Liver (tissue), 9 donors: ENCODE results near the gene RNU6-7. TPM values are rescaled to one million over a fixed set of nuclear protein-coding genes. Genes with fewer than 3 reads are reported as not detected.

Experiments used
- DNase-seq: peaks from one replicate; pipeline ENCODE4 v3.0.0-alpha.2; 2017; ENCODE audit warnings: low spot score
- H3K27ac ChIP-seq, 2 donors: one replicate each; pipeline ENCODE4 v1.7.0; 2013; ENCODE audit warnings: inconsistent platforms in 2 of 2, low read length in 2 of 2, control low read depth in 1 of 2, low read depth in 1 of 2, mild to moderate bottlenecking in 1 of 2
- H3K27me3 ChIP-seq, 4 donors: one replicate each; pipeline versions ENCODE4 v1.6.1 to v1.7.0; 2013; ENCODE audit warnings: low read length in 3 of 4, inconsistent platforms in 1 of 4, mild to moderate bottlenecking in 1 of 4, moderate library complexity in 1 of 4; ENCODE audit not compliant: control insufficient read depth in 4 of 4, insufficient read depth in 4 of 4
- H3K36me3 ChIP-seq, 4 donors: one replicate each; pipeline versions ENCODE4 v1.6.1 to v1.7.0; 2013; ENCODE audit warnings: low read length in 3 of 4, mild to moderate bottlenecking in 3 of 4, low read depth in 1 of 4, moderate library complexity in 1 of 4; ENCODE audit not compliant: control insufficient read depth in 4 of 4, insufficient read depth in 3 of 4
- H3K4me1 ChIP-seq, 4 donors: one replicate each; pipeline versions ENCODE4 v1.6.1 to v1.7.0; 2013; ENCODE audit warnings: low read length in 3 of 4, mild to moderate bottlenecking in 3 of 4, moderate library complexity in 1 of 4; ENCODE audit not compliant: control insufficient read depth in 4 of 4, insufficient read depth in 4 of 4
- H3K4me3 ChIP-seq, 3 donors: one replicate each; pipeline versions ENCODE4 v1.6.1 to v1.7.0; 2013; ENCODE audit warnings: low read length in 3 of 3, control low read depth in 1 of 3, low read depth in 1 of 3, mild to moderate bottlenecking in 1 of 3
- H3K9ac ChIP-seq, 2 donors: one replicate each; pipeline ENCODE4 v1.7.0; 2013; ENCODE audit warnings: low read length in 2 of 2, mild to moderate bottlenecking in 2 of 2, moderate library complexity in 2 of 2, control low read depth in 1 of 2, low read depth in 1 of 2
- H3K9me3 ChIP-seq, 4 donors: one replicate each; pipeline versions ENCODE4 v1.6.1 to v1.7.0; 2013; ENCODE audit warnings: low read length in 3 of 4; ENCODE audit not compliant: control insufficient read depth in 4 of 4
- CTCF ChIP-seq: fragments of 150-350 bp; IDR thresholded peaks from 2 replicates; pipeline ENCODE4 v1.5.1; 2017; ENCODE audit warnings: improper control_type of control experiment, low read depth, low read length; ENCODE audit not compliant: missing input control
- GABPA ChIP-seq, 2 donors: IDR thresholded peaks in 1 of 2; conservative IDR thresholded peaks in 1 of 2; 2 replicates each; pipeline ENCODE4 v1.6.1; 2016; ENCODE audit warnings: antibody characterized with exemption in 2 of 2, mild to moderate bottlenecking in 1 of 2, moderate library complexity in 1 of 2
- MAX ChIP-seq: IDR thresholded peaks from 2 replicates; pipeline ENCODE4 v1.6.1; 2016; ENCODE audit warnings: antibody characterized with exemption
- NR2F2 ChIP-seq: IDR thresholded peaks from 2 replicates; pipeline ENCODE4 v1.6.1; 2016; ENCODE audit warnings: antibody characterized with exemption
- REST ChIP-seq: IDR thresholded peaks from 2 replicates; pipeline ENCODE4 v1.6.1; 2016; ENCODE audit warnings: antibody characterized with exemption, mild to moderate bottlenecking
- RXRA ChIP-seq, 2 donors: IDR thresholded peaks; 2 replicates each; pipeline ENCODE4 v1.6.1; 2017 to 2018; ENCODE audit warnings: antibody characterized with exemption in 2 of 2, mild to moderate bottlenecking in 1 of 2
- SP1 ChIP-seq: IDR thresholded peaks from 2 replicates; pipeline ENCODE4 v1.6.1; 2018; ENCODE audit warnings: antibody characterized with exemption, mild to moderate bottlenecking
- TAF1 ChIP-seq: conservative IDR thresholded peaks from 2 replicates; pipeline ENCODE4 v1.6.1; 2016; ENCODE audit warnings: antibody characterized with exemption, mild to moderate bottlenecking
- WGBS: extraction: QIAGEN DNeasy Blood & Tissue Kit; methylation state at CpG from one replicate; pipeline ENCODE4 v1.1.7; 2013; 5-methylcytosine and 5-hydroxymethylcytosine counted together
- polyA plus RNA-seq, 2 donors: library from polyadenylated mRNA; stranded (reverse) in 1 of 2; unstranded in 1 of 2; fragments of 200-250 nt in 1 of 2; fragments of >200 nt in 1 of 2; fragmentation: Nextera tagmentation in 1 of 2; extraction: Ambion mirVana in 1 of 2; gene quantifications; one replicate each; pipeline versions ENCODE4 v1.2.1 to v1.2.3, GENCODE V29; 2013 to 2015
- total RNA-seq, 2 donors: library from RNA; depleted of rRNA; stranded (reverse); fragments of >200 nt; gene quantifications; one replicate each; pipeline ENCODE4 v1.2.3, GENCODE V29; 2014
- TF ChIP-seq, protein P1 (sequence below): IDR thresholded peaks from 2 replicates; pipeline ENCODE4 v1.6.1; 2016; ENCODE audit warnings: antibody characterized with exemption
- TF ChIP-seq, protein P2 (sequence below): IDR thresholded peaks from 2 replicates; pipeline ENCODE4 v1.6.1; 2016; ENCODE audit warnings: antibody characterized with exemption
- donor health status: healthy.
- donor health status: healthy.
- donor health status: healthy.
- donor health status: healthy.
- donor health status: healthy.

Gene RNU6-7
- not detected for total RNA-seq
- polyA plus RNA-seq = not detected

DNA sequence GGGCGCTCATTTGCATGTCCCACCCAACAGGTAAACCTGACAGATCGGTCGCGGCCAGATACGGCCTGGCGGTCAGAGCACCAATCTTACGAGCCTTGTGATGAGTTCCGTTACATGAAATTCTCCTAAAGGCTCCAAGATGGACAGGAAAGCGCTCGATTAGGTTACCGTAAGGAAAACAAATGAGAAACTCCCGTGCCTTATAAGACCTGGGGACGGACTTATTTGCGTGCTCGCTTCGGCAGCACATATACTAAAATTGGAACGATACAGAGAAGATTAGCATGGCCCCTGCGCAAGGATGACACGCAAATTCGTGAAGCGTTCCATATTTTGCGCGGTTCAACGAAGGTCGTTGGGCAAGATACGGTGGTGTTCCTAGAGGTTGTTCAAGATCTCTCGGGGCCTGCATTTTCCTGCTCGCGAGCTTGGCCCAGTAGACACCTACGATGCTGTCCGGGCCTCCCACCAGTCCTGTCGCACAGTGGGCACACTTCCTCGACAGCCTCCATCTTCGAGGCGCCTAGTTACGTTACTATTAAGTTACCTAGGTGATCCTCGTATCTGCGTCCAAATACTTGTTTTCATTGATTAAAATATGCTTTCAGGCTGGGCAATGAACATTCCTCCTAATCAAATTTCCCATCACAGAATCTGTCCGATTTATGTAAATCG lies at the start of gene RNU6-7:
Gene RNU6-7, plus strand, starts transcription at position 230 of the 675 bp plus-strand sequence.
- DNase-seq = peak; percentile 48
- no peak for TF ChIP-seq NR2F2
- peak; percentile 9 for TF ChIP-seq TAF1
- TF ChIP-seq CTCF = no peak
- WGBS = 3% methylated on average over 40 of the region's 40 CpGs

GRCh38 chr14:32166029-32166428 lies 35.8 kb upstream of the RNU6-7 start:
- WGBS = 97% methylated on average over 2 of the region's 2 CpGs
- no peak overlapping the region for H3K9ac ChIP-seq

More for the DNA sequence above, at the start of gene RNU6-7:
- Histone ChIP-seq H3K27me3 (no peaks in the 10 kb centered on the region), H3K36me3 (no peaks in the 10 kb centered on the region), H3K9ac (peak within 1 kb of the TSS; percentile 73 to 86), H3K4me3 (peak within 1 kb of the TSS; percentile 56 to 91 (median 76)), H3K4me1 (peaks cover 0 to 25% (median 17%) of the 10 kb centered on the region in 4 donors), H3K9me3 (no peaks in the 10 kb centered on the region), H3K27ac (peak within 1 kb of the TSS; percentile 76 to 84)

More at GRCh38 chr14:32166029-32166428, 35.8 kb upstream of the RNU6-7 start:
- H3K27ac ChIP-seq = no peak overlapping the region
- no peaks in the 10 kb centered on the region for H3K9me3 ChIP-seq
- DNase-seq = no peak
- no peaks in the 10 kb centered on the region for H3K4me1 ChIP-seq
- H3K36me3 ChIP-seq = no peaks in the 10 kb centered on the region
- no peak overlapping the region for H3K4me3 ChIP-seq
- TF ChIP-seq, protein P1, sequence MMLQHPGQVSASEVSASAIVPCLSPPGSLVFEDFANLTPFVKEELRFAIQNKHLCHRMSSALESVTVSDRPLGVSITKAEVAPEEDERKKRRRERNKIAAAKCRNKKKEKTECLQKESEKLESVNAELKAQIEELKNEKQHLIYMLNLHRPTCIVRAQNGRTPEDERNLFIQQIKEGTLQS = no peak
- TF ChIP-seq RXRA (IDR thresholded peaks at IDR 0.05) (no peak), REST (no peak), MAX (no peak), CTCF (no peak), NR2F2 (no peak), GABPA (IDR thresholded peaks at IDR 0.05 in 1 of 2, conservative IDR thresholded peaks at IDR 0.05 in 1 of 2) (no peak), SP1 (no peak)
- TF ChIP-seq, protein P2, sequence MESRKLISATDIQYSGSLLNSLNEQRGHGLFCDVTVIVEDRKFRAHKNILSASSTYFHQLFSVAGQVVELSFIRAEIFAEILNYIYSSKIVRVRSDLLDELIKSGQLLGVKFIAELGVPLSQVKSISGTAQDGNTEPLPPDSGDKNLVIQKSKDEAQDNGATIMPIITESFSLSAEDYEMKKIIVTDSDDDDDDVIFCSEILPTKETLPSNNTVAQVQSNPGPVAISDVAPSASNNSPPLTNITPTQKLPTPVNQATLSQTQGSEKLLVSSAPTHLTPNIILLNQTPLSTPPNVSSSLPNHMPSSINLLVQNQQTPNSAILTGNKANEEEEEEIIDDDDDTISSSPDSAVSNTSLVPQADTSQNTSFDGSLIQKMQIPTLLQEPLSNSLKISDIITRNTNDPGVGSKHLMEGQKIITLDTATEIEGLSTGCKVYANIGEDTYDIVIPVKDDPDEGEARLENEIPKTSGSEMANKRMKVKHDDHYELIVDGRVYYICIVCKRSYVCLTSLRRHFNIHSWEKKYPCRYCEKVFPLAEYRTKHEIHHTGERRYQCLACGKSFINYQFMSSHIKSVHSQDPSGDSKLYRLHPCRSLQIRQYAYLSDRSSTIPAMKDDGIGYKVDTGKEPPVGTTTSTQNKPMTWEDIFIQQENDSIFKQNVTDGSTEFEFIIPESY = no peak
- no peaks in the 10 kb centered on the region for H3K27me3 ChIP-seq
